ENCODE results near the gene FAM209B. TPM values are rescaled to one million over a fixed set of nuclear protein-coding genes. Genes with fewer than 3 reads are reported as not detected.

Gene FAM209B
- total RNA-seq, 2 experiments from 2014 or later = 1.0 TPM; not detected in 1

DNA sequence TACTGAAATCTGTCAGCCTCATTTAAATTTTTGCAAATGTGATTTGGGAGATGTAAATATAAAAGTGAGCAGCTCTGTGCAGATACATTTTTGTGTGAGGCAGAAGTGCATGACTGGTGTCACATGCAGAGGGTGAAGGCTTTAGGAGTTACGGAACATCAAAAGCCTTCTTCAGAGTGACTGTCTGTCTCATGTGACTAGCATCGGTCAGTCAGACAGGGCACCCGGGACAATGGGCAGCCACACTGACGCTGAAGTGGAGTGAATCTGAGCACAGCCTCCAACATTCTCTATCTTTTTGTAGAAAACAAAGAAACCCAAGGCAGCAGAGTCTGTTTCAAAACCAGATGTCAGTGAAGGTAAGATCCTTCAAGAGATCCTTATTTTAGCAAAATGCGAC is 16.4 kb upstream of the FAM209B start:
- DNase-seq = no peak
- ATAC-seq = no peak
- Mint-ChIP-seq H3K27me3 (no peaks in the 10 kb centered on the region), H3K4me1 (ENCODE audit: low read depth) (no peaks in the 10 kb centered on the region), H3K27ac (no peak overlapping the region), H3K4me3 (no peak overlapping the region), H3K9me3 (peaks cover 21% of the 10 kb centered on the region), H3K36me3 (ENCODE audit: low read depth) (peaks cover 55% of the 10 kb centered on the region)
- intact Hi-C loops (cut with micrococcal nuclease) = no loop called here
- CTCF ChIA-PET = interaction anchor here (0.9 to 2.1 kb wide), 5 partner anchors 9 to 121 kb away, joined by 3 to 7 read pairs (median 3); no protein-coding TSS in a partner anchor
- TF ChIP-seq, protein P1, sequence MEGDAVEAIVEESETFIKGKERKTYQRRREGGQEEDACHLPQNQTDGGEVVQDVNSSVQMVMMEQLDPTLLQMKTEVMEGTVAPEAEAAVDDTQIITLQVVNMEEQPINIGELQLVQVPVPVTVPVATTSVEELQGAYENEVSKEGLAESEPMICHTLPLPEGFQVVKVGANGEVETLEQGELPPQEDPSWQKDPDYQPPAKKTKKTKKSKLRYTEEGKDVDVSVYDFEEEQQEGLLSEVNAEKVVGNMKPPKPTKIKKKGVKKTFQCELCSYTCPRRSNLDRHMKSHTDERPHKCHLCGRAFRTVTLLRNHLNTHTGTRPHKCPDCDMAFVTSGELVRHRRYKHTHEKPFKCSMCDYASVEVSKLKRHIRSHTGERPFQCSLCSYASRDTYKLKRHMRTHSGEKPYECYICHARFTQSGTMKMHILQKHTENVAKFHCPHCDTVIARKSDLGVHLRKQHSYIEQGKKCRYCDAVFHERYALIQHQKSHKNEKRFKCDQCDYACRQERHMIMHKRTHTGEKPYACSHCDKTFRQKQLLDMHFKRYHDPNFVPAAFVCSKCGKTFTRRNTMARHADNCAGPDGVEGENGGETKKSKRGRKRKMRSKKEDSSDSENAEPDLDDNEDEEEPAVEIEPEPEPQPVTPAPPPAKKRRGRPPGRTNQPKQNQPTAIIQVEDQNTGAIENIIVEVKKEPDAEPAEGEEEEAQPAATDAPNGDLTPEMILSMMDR (IDR thresholded peaks at IDR 0.05) = no peak
- POLR2A ChIA-PET = no interaction called here

DNA sequence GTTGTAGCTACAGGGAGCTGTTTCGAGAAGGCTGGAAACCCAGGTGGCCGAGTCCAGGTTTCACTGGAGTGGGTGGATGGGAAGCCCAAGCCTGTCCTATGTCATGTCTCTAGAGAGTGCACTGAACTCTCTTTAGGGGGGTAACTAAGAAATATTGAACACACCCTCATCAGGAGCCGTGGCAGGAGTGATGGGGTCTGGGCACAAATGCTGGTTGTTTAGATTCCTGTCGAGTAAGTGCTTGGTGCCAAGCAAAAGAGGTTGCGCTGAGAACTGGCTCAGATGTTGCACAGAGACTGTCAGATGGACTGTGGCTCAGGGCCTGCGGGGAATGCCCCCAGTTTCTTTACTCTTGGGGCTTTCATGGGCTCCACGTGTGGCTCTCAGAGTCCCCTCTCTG is 15.8 kb upstream of the FAM209B start:
- DNase-seq = no peak
- Mint-ChIP-seq H3K9me3 (peaks cover 21% of the 10 kb centered on the region), H3K4me1 (ENCODE audit: low read depth) (no peaks in the 10 kb centered on the region), H3K36me3 (ENCODE audit: low read depth) (peaks cover 59% of the 10 kb centered on the region), H3K27ac (no peak overlapping the region), H3K27me3 (no peaks in the 10 kb centered on the region), H3K4me3 (no peak overlapping the region)
- ATAC-seq = no peak
- ChIA-PET CTCF (interaction anchor here (2.1 kb wide), 1 partner anchor 122 kb away, joined by 7 read pairs; no protein-coding TSS in a partner anchor), POLR2A (no interaction called here)
- intact Hi-C loops (cut with micrococcal nuclease) = no loop called here
- TF ChIP-seq, protein P1 (IDR thresholded peaks at IDR 0.05) = no peak

DNA sequence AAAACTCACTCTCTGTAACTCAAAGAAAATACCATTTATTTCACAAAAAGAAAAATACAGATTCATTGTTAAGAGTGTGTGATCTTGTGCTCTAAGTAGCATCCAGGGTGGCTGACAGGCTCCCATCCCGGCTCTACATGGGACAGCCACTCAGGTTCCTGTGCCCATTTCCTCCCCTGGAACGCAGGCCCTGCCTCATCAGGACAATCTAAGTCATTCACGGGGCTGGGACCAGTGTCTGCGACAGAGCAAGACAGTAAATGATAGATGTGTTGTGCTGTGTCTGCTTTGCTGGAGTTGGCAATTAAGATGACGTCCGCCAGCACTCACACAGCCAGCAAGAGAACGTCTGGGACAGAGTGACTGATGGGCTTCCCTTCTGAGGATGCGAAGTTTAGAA is 15.4 kb upstream of the FAM209B start:
- DNase-seq (no peak), ATAC-seq (no peak)
- TF ChIP-seq, protein P1 (IDR thresholded peaks at IDR 0.05) = no peak
- intact Hi-C loops (cut with micrococcal nuclease) = no loop called here
- CTCF ChIA-PET = interaction anchor here (2.1 kb wide), 1 partner anchor 122 kb away, joined by 7 read pairs; no protein-coding TSS in a partner anchor
- no peaks in the 10 kb centered on the region for H3K4me1 Mint-ChIP-seq (ENCODE audit: low read depth)
- POLR2A ChIA-PET = no interaction called here
- H3K36me3 Mint-ChIP-seq (ENCODE audit: low read depth) = peaks cover 59% of the 10 kb centered on the region
- H3K27me3 Mint-ChIP-seq = no peaks in the 10 kb centered on the region
- H3K27ac Mint-ChIP-seq = no peak overlapping the region
- H3K4me3 Mint-ChIP-seq = no peak overlapping the region
- peaks cover 21% of the 10 kb centered on the region for H3K9me3 Mint-ChIP-seq

DNA sequence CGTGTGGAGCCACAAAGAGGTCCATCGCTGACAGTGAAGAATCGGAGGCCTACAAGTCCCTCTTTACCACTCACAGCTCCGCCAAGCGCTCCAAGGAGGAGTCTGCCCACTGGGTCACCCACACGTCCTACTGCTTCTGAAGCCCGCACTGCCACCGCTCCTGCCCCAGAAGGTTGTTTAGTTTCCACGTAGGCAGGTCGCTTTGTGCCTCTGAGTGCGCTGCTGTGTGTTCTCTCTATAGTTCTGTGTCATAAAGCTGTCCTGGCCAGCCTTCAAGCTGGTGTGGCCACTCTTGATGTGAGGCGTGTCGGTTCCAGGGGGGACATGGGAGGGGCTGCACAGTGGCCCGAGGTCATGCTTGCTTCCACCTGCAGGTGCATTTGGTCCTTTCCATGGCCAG is 14.9 kb upstream of the FAM209B start:
- ATAC-seq (no peak), DNase-seq (no peak)
- Mint-ChIP-seq H3K4me1 (ENCODE audit: low read depth) (no peaks in the 10 kb centered on the region), H3K27ac (no peak overlapping the region), H3K9me3 (peaks cover 21% of the 10 kb centered on the region), H3K36me3 (ENCODE audit: low read depth) (peaks cover 59% of the 10 kb centered on the region), H3K27me3 (no peaks in the 10 kb centered on the region), H3K4me3 (no peak overlapping the region)
- TF ChIP-seq, protein P1 (IDR thresholded peaks at IDR 0.05) = no peak
- CTCF ChIA-PET = no interaction called here
- POLR2A ChIA-PET = no interaction called here
- intact Hi-C loops (cut with micrococcal nuclease) = no loop called here

DNA sequence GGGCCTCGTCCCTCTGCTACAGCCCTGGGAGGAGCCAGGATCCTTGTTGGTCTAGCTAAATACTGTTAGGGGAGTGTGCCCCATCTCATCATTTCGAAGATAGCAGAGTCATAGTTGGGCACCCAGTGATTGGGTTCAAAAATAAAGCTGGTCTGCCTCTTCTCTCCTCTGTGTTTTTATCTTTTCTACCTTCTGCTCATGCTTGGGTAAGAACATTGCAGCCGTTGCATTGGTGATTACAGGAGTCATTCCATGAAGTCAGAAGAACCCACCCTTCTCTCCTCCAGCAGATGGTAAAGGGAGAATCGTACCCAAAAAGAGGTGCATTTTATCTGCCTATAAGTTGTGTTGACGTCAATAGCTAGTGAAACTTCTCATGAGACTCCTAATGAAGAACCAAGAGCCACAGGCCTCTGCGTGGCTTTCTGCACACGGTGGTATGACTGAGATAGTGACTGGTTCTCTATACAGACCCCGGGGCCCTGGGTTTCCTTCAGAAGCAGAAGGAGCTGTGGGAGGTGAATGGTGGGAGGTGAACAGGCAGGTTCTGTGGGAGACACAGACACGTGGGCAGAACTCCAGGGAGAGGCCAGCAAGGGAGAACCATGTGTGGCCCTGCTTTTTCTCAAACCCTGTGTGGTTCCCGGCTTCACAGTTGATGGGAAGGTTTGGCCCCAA is 14.2 kb upstream of the FAM209B start:
- no peaks in the 10 kb centered on the region for H3K4me1 Mint-ChIP-seq (ENCODE audit: low read depth)
- ATAC-seq (no peak), DNase-seq (no peak)
- intact Hi-C loops (cut with micrococcal nuclease) = no loop called here
- peaks cover 58% of the 10 kb centered on the region for H3K36me3 Mint-ChIP-seq (ENCODE audit: low read depth)
- TF ChIP-seq, protein P1 (IDR thresholded peaks at IDR 0.05) = no peak
- CTCF ChIA-PET = no interaction called here
- no peaks in the 10 kb centered on the region for H3K27me3 Mint-ChIP-seq
- POLR2A ChIA-PET = no interaction called here
- no peak overlapping the region for H3K4me3 Mint-ChIP-seq
- peaks cover 21% of the 10 kb centered on the region for H3K9me3 Mint-ChIP-seq
- H3K27ac Mint-ChIP-seq = no peak overlapping the region
